ENCODE measurements around the gene ABCB1. TPM values are rescaled to one million over a fixed set of nuclear protein-coding genes. Genes with fewer than 3 reads are reported as not detected.

Gene ABCB1
- total and polyA plus RNA-seq, 10 of the 15 experiments (the other 5 are each of a cell fraction or from before 2014, with no cell fraction given), result 0.40 to 13.9 (median 1.9) TPM

GRCh38 chr7:87518735-87519134, 81.9 kb downstream of the ABCB1 start:
- Histone ChIP-seq H3K36me3 (ENCODE audit: control insufficient read depth in 2 of 2, insufficient read depth in 2 of 2, low read length in 1 of 2) (no peaks in the 10 kb centered on the region), H3K9me3 (replicated peaks; ENCODE audit: control insufficient read depth, insufficient read depth, low read length) (no peaks in the 10 kb centered on the region), H3K4me3 (no peak overlapping the region), H3K4me1 (ENCODE audit: control insufficient read depth, insufficient read depth, low read length) (no peaks in the 10 kb centered on the region), H3K4me2 (ENCODE audit: control insufficient read depth, insufficient read depth) (no peak overlapping the region), H3K79me2 (ENCODE audit: control insufficient read depth, insufficient read depth, low read length) (no peaks in the 10 kb centered on the region), H2AFZ (ENCODE audit: control insufficient read depth, low read depth, low read length) (no peak overlapping the region), H3K9ac (ENCODE audit: control insufficient read depth, insufficient read depth, low read length) (no peak overlapping the region), H3K27ac (ENCODE audit: control insufficient read depth, insufficient read depth) (no peak overlapping the region), H3K27me3 (replicated peaks in 1 of 2; ENCODE audit: control insufficient read depth in 2 of 2, insufficient read depth in 2 of 2, low read length in 1 of 2) (no peaks in the 10 kb centered on the region), H4K20me1 (ENCODE audit: control insufficient read depth, insufficient read depth) (no peaks in the 10 kb centered on the region)
- RAD21 ChIA-PET (ENCODE audit: unreplicated experiment), result no interaction called here
- SMC1A ChIA-PET (ENCODE audit: uncharacterized antibody, unreplicated experiment), result interaction anchor here (1.0 kb wide), 1 partner anchor 56 kb away, joined by 3 read pairs; no protein-coding TSS in a partner anchor
- no TSS peak for BruUV-seq (replicated peaks)
- intact Hi-C loops (cut with micrococcal nuclease; ENCODE audit: unreplicated experiment) (no loop called here), in situ Hi-C loops (cut with MboI) (no loop called here)
- FAIRE-seq (no peak), DNase-seq (ENCODE audit: low read depth, low spot score) (no peak), ATAC-seq (no peak)
- CTCF ChIA-PET, result no interaction called here
- POLR2A ChIA-PET, result no interaction called here
- 26% methylated on average over 2 of the region's 2 CpGs for WGBS (ENCODE audit: insufficient coverage, insufficient replicate concordance, low lambda C conversion rate, missing lambda C conversion rate)
- TF ChIP-seq YBX1 (IDR thresholded peaks at IDR 0.05) (no peak), TBL1XR1 (IDR thresholded peaks at IDR 0.05; ENCODE audit: low read depth, low read length) (no peak), TARDBP (IDR thresholded peaks at IDR 0.05; ENCODE audit: borderline replicate concordance) (no peak), CREB1 (IDR thresholded peaks at IDR 0.05; ENCODE audit: low read depth) (no peak), ZNF622 (IDR thresholded peaks at IDR 0.05) (no peak), NKRF (conservative IDR thresholded peaks at IDR 0.05) (no peak), USF1 (IDR thresholded peaks at IDR 0.05; ENCODE audit: borderline replicate concordance, extremely low read length, insufficient read depth, low read depth, low read length) (no peak), YY1 (IDR thresholded peaks at IDR 0.05; ENCODE audit: low read depth, low read length) (no peak), NFYA (IDR thresholded peaks at IDR 0.05; ENCODE audit: borderline replicate concordance, low read depth, low read length) (no peak), ZBTB33 (IDR thresholded peaks at IDR 0.05) (no peak), GABPA (IDR thresholded peaks at IDR 0.05; ENCODE audit: low read depth) (no peak), IRF3 (IDR thresholded peaks at IDR 0.05) (no peak), TCF12 (IDR thresholded peaks at IDR 0.05; ENCODE audit: low read depth, low read length) (no peak), E2F8 (IDR thresholded peaks at IDR 0.05; ENCODE audit: low read depth, partially characterized antibody) (no peak), SMC3 (IDR thresholded peaks at IDR 0.05; ENCODE audit: borderline replicate concordance, low read length) (no peak), CBX5 (IDR thresholded peaks at IDR 0.05; ENCODE audit: low read depth) (no peak), FOXK2 (IDR thresholded peaks at IDR 0.05) (no peak), POU2F2 (IDR thresholded peaks at IDR 0.05; ENCODE audit: borderline replicate concordance, low read depth, low read length) (no peak)

Data from GM12878 (cell line).